CD4-positive, alpha-beta T cell (primary cell): ENCODE measurements around the gene ABHD8. TPM values are rescaled to one million over a fixed set of nuclear protein-coding genes. Genes with fewer than 3 reads are reported as not detected.

ENCODE experiments used
- ATAC-seq: fragments of 200-7000 bp; cut with Tn5 transposase; one replicate; pipeline ENCODE4 v1.10.0; 2022; ENCODE audit warnings: mild to moderate bottlenecking; ENCODE audit not compliant: poor library complexity
- CTCF ChIA-PET: fragments of 350-600 bp; sonication (Branson Sonifier 250); formaldehyde crosslinking; loops from one replicate; lab custom pipeline; 2021; ENCODE audit warnings: antibody characterized with exemption, inconsistent platforms; lab: Charles Lee
- POLR2A ChIA-PET: fragments of 350-600 bp; sonication (Branson Sonifier 250); formaldehyde crosslinking; loops from one replicate; lab custom pipeline; 2021; ENCODE audit warnings: antibody characterized with exemption, inconsistent platforms; lab: Charles Lee
- DNase-seq, 14 experiments: peaks; one replicate each; pipeline ENCODE4 v3.0.0-alpha.2; 2013 to 2020; ENCODE audit warnings: mixed read lengths in 2 of 14
- H3K27ac ChIP-seq, 2 donors: one replicate each; pipeline versions ENCODE4 v1.5.1 to v1.7.0; 2013; ENCODE audit warnings: low read length in 2 of 2, low read depth in 1 of 2, mild to moderate bottlenecking in 1 of 2
- H3K27me3 ChIP-seq, 2 experiments: 1 replicate in 1 of 2; 2 replicates in 1 of 2; pipeline versions ENCODE4 v1.6.1 to v1.7.0; 2013; ENCODE audit warnings: low read length in 2 of 2, control low read depth in 1 of 2, mild to moderate bottlenecking in 1 of 2, moderate library complexity in 1 of 2; ENCODE audit not compliant: insufficient read depth in 2 of 2, control insufficient read depth in 1 of 2
- H3K36me3 ChIP-seq: one replicate; pipeline ENCODE4 v1.6.1; 2013; ENCODE audit warnings: low read length, control low read depth; ENCODE audit not compliant: insufficient read depth
- H3K4me1 ChIP-seq: one replicate; pipeline ENCODE4 v1.6.1; 2013; ENCODE audit warnings: low read length, control low read depth; ENCODE audit not compliant: insufficient read depth
- H3K4me3 ChIP-seq: one replicate; pipeline ENCODE4 v1.5.1; 2013; ENCODE audit warnings: mild to moderate bottlenecking, low read length, moderate library complexity
- H3K9me3 ChIP-seq, 2 experiments: 1 replicate in 1 of 2; 2 replicates in 1 of 2; pipeline versions ENCODE4 v1.6.1 to v1.7.0; 2013; ENCODE audit warnings: low read length in 2 of 2, mild to moderate bottlenecking in 2 of 2, control low read depth in 1 of 2, moderate library complexity in 1 of 2; ENCODE audit not compliant: control insufficient read depth in 1 of 2, insufficient read depth in 1 of 2
- H3K27ac Mint-ChIP-seq: one replicate; pipeline ENCODE4 v1.8.0; 2020; ENCODE audit warnings: mixed read lengths
- H3K27me3 Mint-ChIP-seq: one replicate; pipeline ENCODE4 v1.8.0; 2021; ENCODE audit warnings: mixed read lengths
- H3K36me3 Mint-ChIP-seq: one replicate; pipeline ENCODE4 v1.8.0; 2021; ENCODE audit warnings: low read depth, mixed read lengths
- H3K4me1 Mint-ChIP-seq: one replicate; pipeline ENCODE4 v1.8.0; 2021; ENCODE audit warnings: low read depth, mixed read lengths
- H3K4me3 Mint-ChIP-seq: one replicate; pipeline ENCODE4 v1.8.0; 2020; ENCODE audit warnings: mild to moderate bottlenecking, mixed read lengths
- H3K9me3 Mint-ChIP-seq: one replicate; pipeline ENCODE4 v1.8.0; 2020; ENCODE audit warnings: mixed read lengths
- CTCF ChIP-seq: fragments of 200-600 bp; IDR thresholded peaks from one replicate; pipeline ENCODE4 v1.8.0; 2022; ENCODE audit warnings: antibody characterized with exemption, mild to moderate bottlenecking
- intact Hi-C, 2 experiments: fragments of 100-400 bp; cut with DNase I in 1 of 2; cut with micrococcal nuclease in 1 of 2; formaldehyde crosslinking; loops; one replicate each; pipeline versions ENCODE4 v1.15.1 to v1.9.0; 2023 to 2025; cut with DNase I, micrococcal nuclease
- total RNA-seq, 174 experiments: library from RNA in 2 of 174; stranded (reverse) in 2 of 174; gene quantifications; one replicate each; pipeline ENCODE4 v1.2.3 and lab custom pipeline; 2021 to 2026

ABHD8 gene
- total RNA-seq, 2 experiments from 2014 or later = 4.4 to 4.6 TPM

- Mint-ChIP-seq H3K27ac (no peak overlapping the region), H3K27me3 (no peaks in the 10 kb centered on the region), H3K36me3 (peaks cover 37% of the 10 kb centered on the region), H3K9me3 (no peaks in the 10 kb centered on the region), H3K4me3 (peak overlapping the region; percentile 30), H3K4me1 (peaks cover 15% of the 10 kb centered on the region)
- H3K4me3 ChIP-seq = no peak overlapping the region
- no peaks in the 10 kb centered on the region for H3K27me3 ChIP-seq
- CTCF ChIA-PET = no interaction called here
- ATAC-seq (no peak), DNase-seq (no peak)
- peaks cover 24% of the 10 kb centered on the region for H3K36me3 ChIP-seq
- no peak overlapping the region for H3K27ac ChIP-seq
- TF ChIP-seq CTCF = no peak
- POLR2A ChIA-PET = no interaction called here
- peaks cover 39% of the 10 kb centered on the region for H3K4me1 ChIP-seq
- intact Hi-C loops = loop anchor here (5.0 to 10.0 kb wide), 3 partner anchors 41 to 199 kb away; partner anchors contain the start of gene OCEL1 (in 1 of the 2)
- H3K9me3 ChIP-seq = no peaks in the 10 kb centered on the region
These were observed 34.5 kb downstream of the ABHD8 start for GRCh38 chr19:17268754-17269153.

DNA sequence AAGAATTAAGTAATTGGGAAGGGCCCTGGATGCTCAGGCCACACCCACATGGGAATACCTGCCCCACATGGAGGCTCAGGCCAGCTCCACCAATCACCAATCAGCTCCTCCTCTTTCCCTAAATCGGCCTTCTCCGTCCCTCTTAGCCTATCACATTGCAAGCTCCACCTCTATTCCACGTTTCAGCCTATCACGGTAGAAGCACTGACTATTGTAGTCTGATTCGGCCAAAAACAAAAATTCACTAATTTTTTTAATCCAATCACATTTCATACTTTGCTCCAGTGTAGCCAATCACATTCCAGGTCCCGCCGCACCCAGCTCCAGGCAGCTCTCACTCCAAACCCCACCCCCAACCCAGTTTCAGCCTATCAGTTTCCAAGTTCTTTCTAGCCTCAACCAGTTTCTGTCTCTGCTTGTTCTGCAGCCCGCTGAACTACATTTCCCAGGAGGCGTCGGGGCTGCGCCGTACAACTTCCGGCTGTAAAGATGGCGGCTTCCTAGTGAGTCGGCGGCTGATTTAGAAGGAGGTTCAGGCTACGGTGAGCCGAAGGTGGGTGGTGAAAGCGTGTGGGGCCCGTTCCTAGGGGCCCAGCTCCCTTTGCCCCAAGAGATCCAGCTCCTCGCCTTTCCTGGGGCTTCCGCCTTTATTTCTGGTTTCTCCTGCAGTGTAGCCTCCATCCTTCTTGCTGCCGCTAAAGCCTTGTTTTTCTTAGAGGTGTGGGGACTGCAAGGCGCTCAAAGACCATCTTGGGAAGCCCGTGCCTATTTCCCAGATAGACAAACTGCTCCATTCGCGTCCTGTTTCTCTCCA, 36.0 kb downstream of the ABHD8 start, which contains the start of gene BABAM1:
BABAM1 (plus strand) TSS at position 469 of the 814 bp plus-strand sequence. CDS start 1,364 bp downstream, outside the sequence.
- Histone ChIP-seq H3K27ac (peak within 1 kb of the TSS; percentile 47 to 63), H3K4me3 (peak within 1 kb of the TSS; percentile 84), H3K9me3 (no peaks in the 10 kb centered on the region), H3K27me3 (no peaks in the 10 kb centered on the region), H3K36me3 (peaks cover 16% of the 10 kb centered on the region), H3K4me1 (peaks cover 39% of the 10 kb centered on the region)
- CTCF ChIA-PET = interaction anchor here (1.1 to 1.9 kb wide), 5 partner anchors 15 to 124 kb away, joined by 3 to 8 read pairs (median 5); no protein-coding TSS in a partner anchor
- H3K4me3 Mint-ChIP-seq = peak within 1 kb of the TSS; percentile 83
- intact Hi-C loops = loop anchor here (1.0 to 10.0 kb wide), 6 partner anchors 40 to 200 kb away; partner anchors contain the start of genes DDA1 (in 1 of the 2), HAUS8 (in 1 of the 2), MYO9B (in 1 of the 2) and OCEL1 (in 1 of the 2)
- H3K36me3 Mint-ChIP-seq = peaks cover 35% of the 10 kb centered on the region
- H3K4me1 Mint-ChIP-seq = peaks cover 15% of the 10 kb centered on the region
- POLR2A ChIA-PET = interaction anchor here (0.6 to 3.0 kb wide), 21 partner anchors 7 to 1652 kb away, joined by 3 to 24 read pairs (median 4); partner anchors contain the start of genes ANKLE1, COPE, DDA1 and DDX49
- no peaks in the 10 kb centered on the region for H3K27me3 Mint-ChIP-seq
- H3K9me3 Mint-ChIP-seq = no peaks in the 10 kb centered on the region
- peak within 1 kb of the TSS; percentile 69 for H3K27ac Mint-ChIP-seq
- peak; percentile 85 to 99 (median 92) for DNase-seq
- ATAC-seq = peak; percentile 94
- TF ChIP-seq CTCF = no peak

DNA sequence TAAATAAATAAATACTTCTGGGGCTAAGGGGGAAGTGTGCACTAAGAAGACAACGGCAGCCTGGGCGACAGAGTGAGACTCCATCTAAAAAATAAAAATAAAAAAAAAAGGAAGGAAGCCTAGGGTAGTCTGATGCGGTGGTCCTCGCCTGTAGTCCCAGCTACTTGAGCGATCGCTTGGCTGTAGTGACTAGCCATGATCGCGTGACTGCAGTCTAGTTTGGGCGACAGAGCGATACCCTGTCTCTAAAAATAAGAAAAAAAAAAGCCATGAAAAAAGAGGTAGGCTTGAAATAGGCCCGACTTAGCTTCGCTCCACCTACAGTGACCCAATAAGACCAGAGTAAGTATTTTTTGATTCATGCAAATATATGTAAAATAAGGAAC, 36.6 kb downstream of the ABHD8 start:
- Histone ChIP-seq H3K36me3 (peaks cover 15% of the 10 kb centered on the region), H3K9me3 (no peaks in the 10 kb centered on the region), H3K27me3 (no peaks in the 10 kb centered on the region), H3K4me1 (peaks cover 39% of the 10 kb centered on the region), H3K4me3 (peak overlapping the region; percentile 30), H3K27ac (peak overlapping the region in 1 of 2 donors; percentile 13)
- peaks cover 15% of the 10 kb centered on the region for H3K4me1 Mint-ChIP-seq
- H3K9me3 Mint-ChIP-seq = no peaks in the 10 kb centered on the region
- H3K4me3 Mint-ChIP-seq = peak overlapping the region; percentile 83
- intact Hi-C loops = loop anchor here (5.0 to 10.0 kb wide), 3 partner anchors 39 to 201 kb away; partner anchors contain the start of gene OCEL1 (in 1 of the 2)
- ChIA-PET CTCF (interaction anchor here (1.1 to 1.9 kb wide), 5 partner anchors 16 to 125 kb away, joined by 3 to 8 read pairs (median 5); no protein-coding TSS in a partner anchor), POLR2A (interaction anchor here (0.6 to 3.0 kb wide), 20 partner anchors 8 to 1653 kb away, joined by 3 to 24 read pairs (median 4); partner anchors contain the start of genes ANKLE1, COPE, DDA1 and DDX49)
- no peak for DNase-seq
- H3K27me3 Mint-ChIP-seq = no peaks in the 10 kb centered on the region
- no peak for ATAC-seq
- no peak for TF ChIP-seq CTCF
- H3K27ac Mint-ChIP-seq = peak overlapping the region; percentile 69
- peaks cover 30% of the 10 kb centered on the region for H3K36me3 Mint-ChIP-seq
